ENCODE results near the gene CYB561D2.

- TF ChIP-seq CTCF (IDR thresholded peaks at IDR 0.05) = no peak
- no peak for TF ChIP-seq POLR2A (IDR thresholded peaks at IDR 0.05)
- TF ChIP-seq POLR2AphosphoS5 (IDR thresholded peaks at IDR 0.05) = no peak
- TF ChIP-seq EP300 (IDR thresholded peaks at IDR 0.05) = no peak
These were observed 14.0 kb downstream of the CYB561D2 start for GRCh38 chr3:50364573-50365079.

All from upper lobe of left lung (tissue), 4 donors.